ENCODE data around the gene KRT32. TPM values are rescaled to one million over a fixed set of nuclear protein-coding genes. Genes with fewer than 3 reads are reported as not detected.

Gene KRT32
- total RNA-seq, 4 donors from 2014 or later = not detected

GRCh38 chr17:41456204-41456603 lies 11.0 kb downstream of the KRT32 start:
- TF ChIP-seq CTCF (IDR thresholded peaks at IDR 0.05) = no peak
- no peak for TF ChIP-seq POLR2A (IDR thresholded peaks at IDR 0.05)
- Histone ChIP-seq H3K4me3 (no peak overlapping the region), H3K27me3 (no peaks in the 10 kb centered on the region), H3K9me3 (no peaks in the 10 kb centered on the region), H3K27ac (no peak overlapping the region), H3K36me3 (no peaks in the 10 kb centered on the region), H3K4me1 (no peaks in the 10 kb centered on the region)
- intact Hi-C loops (cut with DNase I; ENCODE audit: low total_unique reads) = no loop called here
- no peak for DNase-seq

- H3K27ac ChIP-seq = no peak overlapping the region
- DNase-seq = no peak
These were observed 11.9 kb downstream of the KRT32 start for GRCh38 chr17:41455236-41455635.

GRCh38 chr17:41453066-41453465 lies 14.1 kb downstream of the KRT32 start:
- TF ChIP-seq POLR2A (IDR thresholded peaks at IDR 0.05) (no peak), CTCF (IDR thresholded peaks at IDR 0.05) (no peak)
- Histone ChIP-seq H3K9me3 (no peaks in the 10 kb centered on the region), H3K4me1 (no peaks in the 10 kb centered on the region), H3K27ac (no peak overlapping the region), H3K27me3 (no peaks in the 10 kb centered on the region), H3K4me3 (no peak overlapping the region), H3K36me3 (no peaks in the 10 kb centered on the region)
- no peak for DNase-seq
- intact Hi-C loops (cut with DNase I; ENCODE audit: low total_unique reads) = no loop called here

More at GRCh38 chr17:41455236-41455635, 11.9 kb downstream of the KRT32 start:
- H3K4me1 ChIP-seq = no peaks in the 10 kb centered on the region
- no peaks in the 10 kb centered on the region for H3K9me3 ChIP-seq
- H3K27me3 ChIP-seq = no peaks in the 10 kb centered on the region
- H3K4me3 ChIP-seq = no peak overlapping the region
- no peak for TF ChIP-seq POLR2A (IDR thresholded peaks at IDR 0.05)
- H3K36me3 ChIP-seq = no peaks in the 10 kb centered on the region
- intact Hi-C loops (cut with DNase I; ENCODE audit: low total_unique reads) = no loop called here

DNA sequence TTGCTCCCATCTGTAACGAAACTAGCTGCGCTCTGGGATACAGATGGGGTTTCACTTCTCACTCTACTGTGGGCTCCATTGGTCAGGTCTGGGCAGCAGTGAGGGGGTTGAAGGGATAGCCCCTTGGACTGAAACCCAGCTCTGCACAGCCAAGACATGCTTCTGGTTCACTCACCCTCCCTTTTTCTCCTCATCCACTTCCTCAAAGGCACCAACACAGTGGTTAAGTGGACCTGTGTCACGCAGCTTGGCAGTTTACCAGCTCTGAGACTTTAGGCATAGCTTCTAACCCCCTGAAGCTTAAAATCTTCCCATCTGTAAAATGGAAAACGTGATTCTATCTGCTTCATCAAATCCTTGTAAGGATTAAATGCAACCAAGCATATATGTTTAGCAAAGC lies 14.9 kb downstream of the KRT32 start:
- H3K4me1 ChIP-seq = no peaks in the 10 kb centered on the region
- no peaks in the 10 kb centered on the region for H3K27me3 ChIP-seq
- intact Hi-C loops (cut with DNase I; ENCODE audit: low total_unique reads) = no loop called here
- no peaks in the 10 kb centered on the region for H3K9me3 ChIP-seq
- no peak overlapping the region for H3K4me3 ChIP-seq
- no peaks in the 10 kb centered on the region for H3K36me3 ChIP-seq
- no peak for DNase-seq
- no peak overlapping the region for H3K27ac ChIP-seq
- no peak for TF ChIP-seq CTCF (IDR thresholded peaks at IDR 0.05)
- TF ChIP-seq POLR2A (IDR thresholded peaks at IDR 0.05) = no peak

DNA sequence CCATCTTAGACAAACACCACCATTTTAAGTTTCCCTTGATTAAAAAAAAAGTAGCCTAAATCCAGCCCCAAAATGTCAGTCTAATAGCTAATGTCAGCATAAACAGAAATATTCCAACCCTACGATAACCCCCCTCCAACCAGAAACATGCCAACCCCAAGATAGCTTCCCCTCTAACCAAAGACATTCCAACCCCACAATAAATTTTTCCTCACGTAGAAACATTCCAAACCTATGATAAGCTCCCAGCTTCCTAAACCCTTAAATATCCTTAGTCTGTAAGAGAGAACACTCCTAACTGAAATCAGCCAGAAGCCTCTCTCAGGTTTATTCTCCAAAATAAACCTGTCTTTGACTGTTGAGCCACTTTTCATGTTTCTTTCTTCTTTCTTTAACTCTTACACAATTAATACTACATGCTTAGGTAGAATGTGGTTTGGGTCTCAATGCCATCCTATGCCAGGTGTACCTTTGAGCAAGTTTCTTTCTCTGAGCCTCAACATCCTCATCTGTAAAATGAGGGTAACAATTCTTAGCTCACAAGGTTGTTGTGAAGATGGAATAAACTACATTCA lies 15.9 kb downstream of the KRT32 start:
- TF ChIP-seq CTCF (IDR thresholded peaks at IDR 0.05) (no peak), POLR2A (IDR thresholded peaks at IDR 0.05) (no peak)
- no peaks in the 10 kb centered on the region for H3K36me3 ChIP-seq
- no peaks in the 10 kb centered on the region for H3K4me1 ChIP-seq
- intact Hi-C loops (cut with DNase I; ENCODE audit: low total_unique reads) = no loop called here
- no peak overlapping the region for H3K4me3 ChIP-seq
- DNase-seq = no peak
- H3K9me3 ChIP-seq = no peaks in the 10 kb centered on the region
- H3K27me3 ChIP-seq = no peaks in the 10 kb centered on the region
- H3K27ac ChIP-seq = no peak overlapping the region

- no peaks in the 10 kb centered on the region for H3K4me1 ChIP-seq
- TF ChIP-seq POLR2A (IDR thresholded peaks at IDR 0.05) = no peak
- TF ChIP-seq CTCF (IDR thresholded peaks at IDR 0.05) = no peak
- no peak for DNase-seq
- no peak overlapping the region for H3K4me3 ChIP-seq
- H3K9me3 ChIP-seq = no peaks in the 10 kb centered on the region
- H3K27me3 ChIP-seq = no peaks in the 10 kb centered on the region
- intact Hi-C loops (cut with DNase I; ENCODE audit: low total_unique reads) = no loop called here
- H3K27ac ChIP-seq = no peak overlapping the region
- no peaks in the 10 kb centered on the region for H3K36me3 ChIP-seq
These were observed 18.2 kb downstream of the KRT32 start for GRCh38 chr17:41449008-41449407.
